ENCODE data around the gene TIMM21.
A peak's percentile ranks its signal among the peaks of the same experiment; 100 is the strongest.

The TIMM21 gene

GRCh38 chr18:74147779-74148542 lies at the start of gene TIMM21, which contains the start of gene FBXO15:
Gene TIMM21 (plus strand): TSS chr18:74148523. CDS start chr18:74148809, 286 bp downstream.
Gene FBXO15 (minus strand): TSS chr18:74147834. CDS start chr18:74147785, 49 bp downstream.
- DNase-seq, result peak; percentile 96

DNA sequence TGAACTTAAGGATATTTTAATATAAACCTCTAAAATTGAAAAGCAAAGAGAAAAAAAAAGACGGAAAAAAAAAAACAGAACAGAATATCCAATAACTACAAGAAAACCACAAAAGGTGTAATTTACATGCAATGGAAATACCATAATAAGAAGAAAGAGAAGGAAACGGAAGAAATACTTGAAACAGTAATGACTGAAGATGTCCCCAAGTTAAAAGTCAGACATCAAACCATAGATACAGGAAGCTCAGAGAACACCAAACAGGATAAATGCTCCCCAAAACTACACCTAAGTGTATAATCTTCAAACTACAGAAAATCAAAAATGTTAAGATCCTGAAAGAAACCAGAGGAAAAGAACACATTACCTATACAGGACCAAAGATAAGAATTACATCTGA lies 39.9 kb upstream of the TIMM21 start:
- DNase-seq, result no peak

- no peak for DNase-seq
Observed at GRCh38 chr18:74110149-74110548, 38.2 kb upstream of the TIMM21 start.

DNA sequence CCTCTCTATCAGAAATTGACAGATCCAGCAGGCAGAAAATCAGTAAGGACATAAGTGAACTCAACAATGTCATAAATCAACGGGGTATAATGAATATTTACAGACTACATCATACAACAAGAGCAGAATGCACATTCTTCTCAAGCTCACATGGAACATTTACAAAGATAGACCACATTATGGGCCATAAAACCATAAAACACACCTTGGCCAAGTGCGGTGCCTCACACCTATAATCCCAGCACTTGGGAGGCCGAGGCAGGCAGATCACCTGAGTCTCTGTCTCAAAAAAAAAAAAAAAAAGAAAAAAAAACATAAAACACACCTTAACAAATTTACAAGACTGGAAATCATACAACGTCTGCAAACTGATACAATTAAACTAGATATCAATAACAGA lies 37.3 kb upstream of the TIMM21 start:
- DNase-seq, result no peak

DNA sequence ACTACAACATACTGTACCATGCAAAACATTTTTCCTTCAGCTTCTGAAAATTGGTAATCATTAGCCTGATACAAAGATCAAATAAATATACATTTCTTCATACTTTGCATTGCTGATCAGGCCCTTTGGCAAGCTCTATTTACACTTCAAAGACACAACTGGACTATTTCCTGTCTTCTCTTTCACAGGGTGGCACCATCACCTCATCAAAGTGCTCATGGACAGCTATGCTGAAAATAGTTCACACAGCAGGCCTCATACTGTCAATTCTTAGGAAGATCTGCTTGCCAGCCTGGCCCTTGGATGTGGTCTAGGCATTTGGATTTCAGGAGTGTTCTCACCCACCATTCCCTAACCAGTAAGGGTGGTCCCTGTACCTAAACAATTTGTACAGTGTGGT lies 34.6 kb upstream of the TIMM21 start:
- no peak for DNase-seq

- DNase-seq, result no peak
Observed at GRCh38 chr18:74114116-74114515, 34.2 kb upstream of the TIMM21 start.

- DNase-seq, result no peak
Observed at GRCh38 chr18:74115046-74115445, 33.3 kb upstream of the TIMM21 start.

- no peak for DNase-seq
Observed at GRCh38 chr18:74116633-74117554, 31.4 kb upstream of the TIMM21 start.

DNA sequence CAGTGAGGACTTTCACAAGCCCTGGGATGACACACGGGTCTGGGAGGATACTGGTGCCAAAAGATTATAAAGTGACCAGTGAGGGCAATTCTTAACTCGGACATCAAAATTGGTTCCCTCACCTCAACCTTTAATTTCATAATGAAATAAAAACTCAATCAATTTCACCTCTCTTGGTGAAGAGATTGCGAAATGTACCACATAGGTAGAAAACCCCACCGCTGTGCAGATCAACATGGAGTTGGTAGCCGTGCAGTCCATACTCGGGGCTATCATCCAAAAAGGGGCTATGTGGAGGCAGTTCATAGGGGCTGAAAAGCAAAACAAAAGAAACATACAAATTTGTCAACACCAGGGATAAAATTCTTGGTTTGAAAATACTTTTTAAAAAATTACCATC lies 25.1 kb upstream of the TIMM21 start:
- DNase-seq, result no peak

DNA sequence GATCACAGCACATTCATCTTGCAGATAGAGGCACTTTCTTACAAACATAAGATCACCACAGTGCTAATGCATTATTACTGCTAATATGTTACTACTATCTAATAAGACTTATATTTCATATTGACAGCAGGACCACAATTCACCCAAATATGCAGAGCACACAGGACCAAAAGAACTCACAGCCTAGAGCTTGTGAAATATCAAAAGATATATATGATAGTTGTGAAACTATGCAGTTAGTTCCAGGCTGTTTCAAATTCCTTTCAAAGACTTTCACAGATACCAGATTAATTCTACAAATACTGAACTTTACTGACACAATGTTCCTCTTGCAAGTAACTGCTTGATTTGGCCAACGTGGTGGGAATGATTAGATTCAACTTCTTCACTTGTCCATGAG lies 23.7 kb upstream of the TIMM21 start:
- DNase-seq, result no peak

DNA sequence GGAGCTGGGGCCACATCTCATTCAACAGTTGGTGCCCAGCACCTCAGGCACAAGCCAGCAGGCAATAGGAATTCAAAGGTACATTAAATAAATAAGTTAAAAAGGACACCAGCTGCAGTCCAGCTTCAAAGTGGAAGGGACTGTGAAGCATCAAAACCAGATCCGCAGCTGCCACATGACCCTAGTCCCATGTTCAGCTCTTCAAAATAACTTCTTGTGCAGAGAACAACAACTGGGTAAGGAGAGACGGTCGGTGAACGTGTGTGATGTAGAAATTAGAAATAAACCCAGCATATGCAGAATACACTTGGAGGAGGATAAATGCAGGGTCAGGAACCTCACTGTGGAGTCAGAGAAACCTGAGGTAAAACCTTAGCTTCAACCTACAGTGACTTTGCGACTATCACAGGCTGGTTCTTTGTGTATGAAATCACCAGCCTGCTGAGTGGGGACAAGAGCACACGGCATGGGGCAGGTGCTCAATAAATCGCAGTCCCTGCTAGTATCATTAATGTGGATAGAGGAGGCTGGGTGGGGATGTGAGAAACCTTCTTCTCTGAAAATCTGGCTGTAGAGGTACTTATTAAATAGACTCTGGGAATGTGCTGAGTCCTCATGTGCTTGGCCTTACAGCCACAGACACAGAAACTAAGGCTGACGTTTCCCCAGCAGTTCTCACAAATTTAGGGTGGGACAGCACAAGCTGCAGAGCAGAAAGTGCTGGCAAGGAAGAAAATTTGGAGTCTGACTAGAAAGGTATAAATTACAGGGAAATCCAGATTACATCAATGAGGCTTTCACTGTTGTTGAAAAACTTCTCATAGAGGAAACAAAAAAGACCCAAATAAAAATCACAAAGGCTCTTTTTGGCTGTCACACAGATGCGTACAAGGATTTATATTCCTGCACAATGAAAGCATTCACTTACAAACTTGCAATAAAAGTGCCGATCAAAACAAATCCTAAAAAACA lies 21.4 kb upstream of the TIMM21 start:
- DNase-seq, result no peak

DNA sequence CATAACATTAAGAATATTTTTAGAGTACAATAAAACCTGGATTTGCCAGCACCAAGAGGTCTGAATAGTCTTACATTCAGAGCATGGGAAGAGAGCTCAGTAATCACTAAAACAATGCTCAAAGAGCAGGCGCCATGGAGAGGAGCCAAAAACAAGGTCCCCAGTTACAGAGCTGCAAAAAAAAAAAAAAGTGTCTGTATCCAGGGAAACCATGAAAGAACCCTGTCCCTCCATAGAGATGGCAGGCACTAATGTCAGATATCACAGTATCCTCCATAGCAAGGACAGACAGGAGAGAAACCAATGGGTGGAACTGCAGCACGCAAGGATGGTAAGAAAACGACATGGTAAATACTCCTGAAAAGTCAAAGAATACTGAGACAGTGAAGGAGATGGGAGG lies 20.2 kb upstream of the TIMM21 start:
- no peak for DNase-seq

GRCh38 chr18:74131124-74131523 lies 17.2 kb upstream of the TIMM21 start:
- DNase-seq, result no peak

DNA sequence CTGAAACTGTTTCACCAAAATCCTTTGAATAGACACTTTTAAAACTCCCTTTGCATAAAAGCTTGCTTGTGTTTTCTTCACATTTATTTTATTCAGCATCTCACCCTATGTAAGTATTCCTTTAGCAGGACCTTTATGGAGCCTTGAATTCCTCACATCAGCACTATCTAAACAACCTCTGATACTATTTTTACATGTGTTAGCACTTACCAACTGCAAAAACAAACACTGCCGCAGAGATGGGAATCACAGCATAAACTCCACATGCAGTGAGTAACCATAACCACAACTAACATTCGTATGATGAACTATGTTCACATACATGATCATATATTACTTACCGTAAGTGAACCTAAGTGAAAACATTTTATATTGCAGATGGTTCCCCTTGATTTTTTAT lies 16.1 kb upstream of the TIMM21 start:
- DNase-seq, result no peak

- no peak for DNase-seq
Observed at GRCh38 chr18:74137920-74138538, 10.3 kb upstream of the TIMM21 start.

DNA sequence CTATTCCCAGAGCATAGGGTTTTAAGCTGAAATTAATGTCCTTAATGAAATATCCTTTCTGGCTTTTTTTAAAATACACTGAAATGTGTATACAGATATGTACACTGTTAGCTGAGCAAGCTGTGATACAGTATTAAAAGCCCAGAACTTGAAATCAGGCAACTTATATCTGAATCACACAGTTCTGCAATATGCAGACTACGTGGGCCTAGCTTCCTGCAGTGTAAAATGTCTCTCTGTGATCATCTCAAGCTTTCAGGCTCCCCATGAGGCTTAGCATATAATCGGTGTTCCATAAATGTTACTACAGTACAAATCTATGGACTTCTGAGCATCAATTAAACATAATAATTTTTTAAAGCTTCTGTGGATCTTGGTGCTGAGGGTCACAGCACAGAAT lies 8.9 kb upstream of the TIMM21 start:
- no peak for DNase-seq

- no peak for DNase-seq
Observed at GRCh38 chr18:74139888-74140287, 8.4 kb upstream of the TIMM21 start.

DNA sequence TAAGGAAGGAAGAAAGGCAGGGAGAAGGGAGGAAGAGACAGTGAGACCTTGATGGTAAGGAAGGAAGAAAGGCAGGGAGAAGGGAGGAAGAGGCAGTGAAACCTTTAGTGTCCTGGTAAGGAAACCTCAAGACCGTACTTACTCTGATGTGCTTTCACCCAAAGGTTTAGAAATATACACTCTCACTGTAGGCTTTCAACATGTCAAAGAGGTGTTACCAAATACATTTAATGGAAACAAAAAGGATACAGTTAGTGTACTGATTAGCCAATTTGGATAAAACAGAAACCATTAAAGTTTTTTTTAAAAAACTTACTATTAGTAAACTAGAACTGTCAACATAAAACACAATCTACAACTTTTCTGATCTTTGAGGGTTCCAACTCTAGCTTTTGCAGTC lies 7.7 kb upstream of the TIMM21 start:
- DNase-seq, result no peak

GRCh38 chr18:74141667-74142066 lies 6.7 kb upstream of the TIMM21 start:
- DNase-seq, result no peak

DNA sequence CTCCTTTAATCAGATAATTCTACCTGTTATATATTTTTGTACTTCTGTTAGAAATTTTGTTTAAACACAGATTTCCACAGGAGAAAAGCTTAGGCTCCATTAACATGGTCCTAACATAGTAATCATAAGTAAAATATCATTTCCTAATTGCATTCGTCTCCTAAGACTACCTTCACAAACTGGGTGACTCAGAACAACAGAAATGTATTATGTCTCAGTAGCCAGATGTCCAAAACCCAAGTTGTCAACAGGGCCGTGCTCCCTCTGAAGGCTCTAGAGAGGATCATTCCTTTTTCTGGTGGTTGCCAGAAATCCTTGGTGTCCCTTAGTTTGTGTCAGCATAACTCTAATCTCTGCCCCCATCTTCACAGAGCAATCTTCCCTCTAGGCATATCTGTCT lies 6.1 kb upstream of the TIMM21 start:
- no peak for DNase-seq

GRCh38 chr18:74146756-74147155 lies 1.6 kb upstream of the TIMM21 start:
- DNase-seq, result no peak

DNA sequence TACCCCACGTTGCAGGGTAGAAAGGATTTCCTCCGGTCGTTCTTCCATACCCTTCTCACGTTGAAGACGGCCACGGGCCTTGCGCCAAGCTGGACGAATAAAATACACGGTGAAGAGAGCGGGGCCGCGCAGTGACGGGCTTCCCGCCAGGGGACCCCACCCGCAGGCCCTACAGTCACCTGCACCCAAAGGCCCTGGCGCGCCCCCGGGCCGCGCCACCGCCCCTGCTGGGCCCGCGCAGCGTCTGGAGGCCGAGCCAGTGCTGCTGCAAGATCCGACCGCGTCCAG lies 888 bp upstream of the TIMM21 start:
- DNase-seq, result no peak
